Loucy (cell line): ENCODE results near the gene RABAC1.

ENCODE experiments used
- CTCF ChIP-seq: fragments of 200-600 bp; sonication (generic); conservative IDR thresholded peaks from 2 replicates; pipeline ENCODE4 v1.5.1; 2014; ENCODE audit warnings: mild to moderate bottlenecking, antibody characterized with exemption, low read length
- EZH2phosphoT487 ChIP-seq: fragments of 200-600 bp; IDR thresholded peaks from 2 replicates; pipeline ENCODE4 v1.6.1; 2018; ENCODE audit warnings: antibody characterized with exemption, mild to moderate bottlenecking, moderate library complexity, borderline replicate concordance

GRCh38 chr19:41995959-41996797, 37.1 kb upstream of the RABAC1 start:
- TF ChIP-seq CTCF (no peak), EZH2phosphoT487 (no peak)
